Aorta (tissue), 4 donors: ENCODE measurements around the gene NPC1L1. TPM values are rescaled to one million over a fixed set of nuclear protein-coding genes. Genes with fewer than 3 reads are reported as not detected.

Experiments used
- polyA plus RNA-seq, 2 donors: library from polyadenylated mRNA; stranded (reverse); fragments of 200-250 nt; gene quantifications; one replicate each; pipeline ENCODE4 v1.2.3, GENCODE V29; 2013
- total RNA-seq, 2 donors: library from RNA; stranded (reverse); fragmentation: NEBNext Ultra II Directional; extraction: Animal tissue kit (Norgen Biotek cat#: 25700); gene quantifications; one replicate each; pipeline ENCODE4 v1.2.1, GENCODE V29; 2021
- donor health status: healthy with polysubstance abuse.
- donor health status: Bipolar disorder and iron deficiency.
- donor health status: DM: no; HTN: no; CAD: no.
- donor health status: DM: yes; HTN: yes; CAD: no.

NPC1L1 gene
- total and polyA plus RNA-seq, 4 donors, result 0.39 to 6.1 (median 0.95) TPM

Other genes starting within 250 kb of the NPC1L1 start
- 1 to 10 TPM; 2.4 to 4.4 TPM for gene CAMK2B, start 215.7 kb downstream of the NPC1L1 start, total RNA-seq
- gene CAMK2B, start 215.7 kb downstream of the NPC1L1 start, polyA plus RNA-seq, result 10 to 100 TPM in 1 of 2 donors, not detected in 1; 12.8 TPM
- gene NUDCD3, start 50.7 kb downstream of the NPC1L1 start, total RNA-seq, result 100 to 1,000 TPM in 1 of 2 donors, 10 to 100 TPM in 1; 82.4 to 111 TPM
- 10 to 100 TPM; 20.8 to 41.7 TPM for gene NUDCD3, start 50.7 kb downstream of the NPC1L1 start, polyA plus RNA-seq
- 10 to 100 TPM; 44.7 to 56.8 TPM for gene DDX56, start 32.6 kb upstream of the NPC1L1 start, total RNA-seq
- 100 to 1,000 TPM in 1 of 2 donors, 10 to 100 TPM in 1; 23.3 to 153 TPM for gene DDX56, start 32.6 kb upstream of the NPC1L1 start, polyA plus RNA-seq
- 10 to 100 TPM; 62.2 to 66.8 TPM for gene TMED4, start 40.9 kb upstream of the NPC1L1 start, total RNA-seq
- gene TMED4, start 40.9 kb upstream of the NPC1L1 start, polyA plus RNA-seq, result 10 to 100 TPM; 47.2 to 77.0 TPM
- gene OGDH, start 65.3 kb upstream of the NPC1L1 start, total RNA-seq, result 10 to 100 TPM; 84.7 to 95.3 TPM
- gene OGDH, start 65.3 kb upstream of the NPC1L1 start, polyA plus RNA-seq, result 10 to 100 TPM; 27.0 to 28.4 TPM
- 10 to 100 TPM; 64.5 to 96.6 TPM for gene ZMIZ2, start 207.5 kb upstream of the NPC1L1 start, total RNA-seq
- gene ZMIZ2, start 207.5 kb upstream of the NPC1L1 start, polyA plus RNA-seq, result 10 to 100 TPM; 11.6 to 69.9 TPM